Cardiac fibroblast (primary cell): ENCODE measurements around the gene CDH2.
A peak's percentile ranks its signal among the peaks of the same experiment; 100 is the strongest.

Experiments used
- DNase-seq, 2 donors: peaks; one replicate each; pipeline versions ENCODE4 v3.0.0 to v3.0.0-alpha.2; 2010; ENCODE audit warnings: low read depth in 2 of 2
- H3K4me3 ChIP-seq, 2 donors: replicated peaks in 1 of 2; 1 replicate in 1 of 2; 2 replicates in 1 of 2; pipeline ENCODE4 v1.5.1; 2011; ENCODE audit warnings: low read depth in 2 of 2, low read length in 2 of 2, mild to moderate bottlenecking in 2 of 2, moderate library complexity in 1 of 2
- TF ChIP-seq, protein P1 (sequence below): IDR thresholded peaks from one replicate; pipeline ENCODE4 v1.5.1; 2011; ENCODE audit warnings: low read depth, mild to moderate bottlenecking, low read length, inconsistent platforms

CDH2 gene

DNA sequence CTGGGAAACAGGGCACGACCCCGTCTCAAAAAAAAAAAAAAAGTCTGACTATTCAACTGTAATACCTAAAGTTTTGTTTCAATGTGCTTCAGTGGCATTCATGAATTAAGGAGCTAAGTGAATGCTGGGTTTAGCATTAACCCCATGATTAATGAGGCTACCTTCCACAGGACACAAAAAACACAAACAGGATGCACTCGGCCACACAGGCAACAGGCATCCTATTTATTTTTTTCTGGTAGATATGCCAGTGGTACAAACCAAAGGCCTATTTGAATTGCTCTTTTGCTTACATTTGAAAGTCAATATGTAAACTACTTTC lies 48.3 kb downstream of the CDH2 start:
- TF ChIP-seq, protein P1, sequence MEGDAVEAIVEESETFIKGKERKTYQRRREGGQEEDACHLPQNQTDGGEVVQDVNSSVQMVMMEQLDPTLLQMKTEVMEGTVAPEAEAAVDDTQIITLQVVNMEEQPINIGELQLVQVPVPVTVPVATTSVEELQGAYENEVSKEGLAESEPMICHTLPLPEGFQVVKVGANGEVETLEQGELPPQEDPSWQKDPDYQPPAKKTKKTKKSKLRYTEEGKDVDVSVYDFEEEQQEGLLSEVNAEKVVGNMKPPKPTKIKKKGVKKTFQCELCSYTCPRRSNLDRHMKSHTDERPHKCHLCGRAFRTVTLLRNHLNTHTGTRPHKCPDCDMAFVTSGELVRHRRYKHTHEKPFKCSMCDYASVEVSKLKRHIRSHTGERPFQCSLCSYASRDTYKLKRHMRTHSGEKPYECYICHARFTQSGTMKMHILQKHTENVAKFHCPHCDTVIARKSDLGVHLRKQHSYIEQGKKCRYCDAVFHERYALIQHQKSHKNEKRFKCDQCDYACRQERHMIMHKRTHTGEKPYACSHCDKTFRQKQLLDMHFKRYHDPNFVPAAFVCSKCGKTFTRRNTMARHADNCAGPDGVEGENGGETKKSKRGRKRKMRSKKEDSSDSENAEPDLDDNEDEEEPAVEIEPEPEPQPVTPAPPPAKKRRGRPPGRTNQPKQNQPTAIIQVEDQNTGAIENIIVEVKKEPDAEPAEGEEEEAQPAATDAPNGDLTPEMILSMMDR = no peak
- H3K4me3 ChIP-seq = no peak overlapping the region
- no peak for DNase-seq

DNA sequence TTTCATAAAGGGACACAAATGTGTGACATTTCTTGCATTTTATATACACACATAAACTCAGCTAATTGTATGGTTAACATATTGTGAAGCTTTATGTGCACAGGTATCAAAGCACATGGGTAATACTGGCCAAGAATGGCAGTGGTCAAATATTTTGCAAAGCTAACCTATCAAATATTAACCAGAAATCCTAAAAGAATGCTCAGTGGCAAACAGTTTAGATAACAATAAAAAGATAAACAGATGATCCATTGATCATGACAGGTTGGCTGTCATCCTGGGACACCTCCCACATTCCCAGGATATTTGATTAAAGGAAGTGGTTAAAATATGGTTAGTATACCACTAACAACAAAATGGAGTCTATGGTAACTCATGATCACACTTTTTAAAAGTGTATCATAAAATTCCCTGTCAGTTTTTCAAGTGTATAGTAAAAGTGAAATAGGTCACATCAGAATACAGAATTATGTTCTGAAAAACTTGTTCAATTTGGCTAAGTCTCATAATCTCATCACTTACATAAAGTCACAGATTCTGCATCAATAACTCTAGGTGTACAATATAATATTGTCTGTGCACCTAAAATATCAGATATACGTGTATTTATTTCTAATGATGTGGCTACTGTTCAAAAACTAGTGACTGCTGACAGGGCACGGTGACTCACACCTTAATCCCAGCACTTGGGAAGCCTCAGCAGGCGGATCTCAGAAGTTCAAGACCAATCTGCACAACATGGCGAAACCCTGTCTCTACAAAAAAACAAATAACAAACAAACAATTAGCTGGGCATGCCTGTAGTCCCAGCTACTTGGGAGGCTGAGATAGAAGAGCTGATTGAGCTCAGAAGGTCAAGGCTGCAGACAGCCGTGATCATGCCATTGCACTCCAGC lies 48.9 kb downstream of the CDH2 start:
- peak in 1 of 2 donors; percentile 61 for DNase-seq
- TF ChIP-seq, protein P1 = no peak
- H3K4me3 ChIP-seq = no peak overlapping the region

DNA sequence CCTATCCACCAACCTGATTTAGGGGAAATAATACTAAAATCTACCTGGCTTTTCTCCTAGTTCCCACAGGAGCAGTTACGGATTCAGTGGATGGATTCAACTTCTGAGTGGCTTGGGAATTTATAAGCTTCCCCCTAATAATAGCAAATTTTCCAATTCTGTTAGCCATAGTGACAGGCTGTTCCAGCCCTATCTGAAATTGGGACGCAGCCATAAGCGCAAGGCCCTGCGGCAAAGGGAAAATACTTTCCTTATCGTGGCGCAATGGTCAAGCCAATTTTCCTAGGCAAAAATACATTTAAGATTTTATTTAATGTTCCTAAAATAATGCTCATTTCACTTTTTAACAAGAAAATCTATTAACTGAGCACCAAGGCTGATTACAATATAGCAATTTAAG lies 49.7 kb downstream of the CDH2 start:
- no peak overlapping the region for H3K4me3 ChIP-seq
- DNase-seq = peak in 1 of 2 donors; percentile 47
- TF ChIP-seq, protein P1 = no peak

DNA sequence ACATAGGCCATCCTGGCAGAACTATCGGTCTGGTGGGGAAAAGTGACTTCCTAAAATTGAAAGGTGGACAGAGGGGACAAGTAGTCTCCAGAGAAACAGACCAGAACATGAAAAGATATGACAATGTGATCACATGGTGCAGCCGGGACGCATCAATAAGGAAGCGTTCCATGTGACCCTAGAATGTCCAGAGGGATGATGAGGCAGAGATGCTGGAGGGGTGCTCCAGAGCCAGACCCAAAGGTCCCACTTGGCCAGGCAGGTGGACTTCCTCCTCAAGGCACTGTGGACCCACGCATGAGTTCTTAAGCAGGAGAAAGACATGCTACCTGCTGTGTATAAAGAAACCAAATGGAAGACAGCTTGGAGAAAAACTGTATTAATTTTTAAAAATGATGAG lies 50.2 kb downstream of the CDH2 start:
- TF ChIP-seq, protein P1 = no peak
- no peak for DNase-seq
- H3K4me3 ChIP-seq = no peak overlapping the region

DNA sequence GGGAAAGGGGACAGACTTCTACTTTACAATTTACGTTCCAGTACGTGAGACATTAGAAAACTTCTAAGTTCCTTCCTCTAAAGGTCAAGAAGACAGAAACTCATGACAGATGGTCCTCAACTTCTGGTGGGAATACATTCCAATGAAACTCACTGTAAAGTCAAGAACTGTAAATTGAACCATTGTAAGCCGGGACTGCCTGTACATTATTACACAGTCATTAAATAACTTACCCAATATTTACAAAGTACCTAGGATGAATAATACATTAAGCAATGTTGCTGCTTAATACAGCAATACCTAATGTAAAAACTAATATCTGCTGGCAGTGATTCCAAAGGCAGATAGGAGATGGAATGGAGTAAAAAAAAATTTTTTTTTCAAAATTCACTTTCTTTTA lies 51.9 kb downstream of the CDH2 start:
- DNase-seq = peak; percentile 24 to 39
- H3K4me3 ChIP-seq = no peak overlapping the region
- TF ChIP-seq, protein P1 = no peak

DNA sequence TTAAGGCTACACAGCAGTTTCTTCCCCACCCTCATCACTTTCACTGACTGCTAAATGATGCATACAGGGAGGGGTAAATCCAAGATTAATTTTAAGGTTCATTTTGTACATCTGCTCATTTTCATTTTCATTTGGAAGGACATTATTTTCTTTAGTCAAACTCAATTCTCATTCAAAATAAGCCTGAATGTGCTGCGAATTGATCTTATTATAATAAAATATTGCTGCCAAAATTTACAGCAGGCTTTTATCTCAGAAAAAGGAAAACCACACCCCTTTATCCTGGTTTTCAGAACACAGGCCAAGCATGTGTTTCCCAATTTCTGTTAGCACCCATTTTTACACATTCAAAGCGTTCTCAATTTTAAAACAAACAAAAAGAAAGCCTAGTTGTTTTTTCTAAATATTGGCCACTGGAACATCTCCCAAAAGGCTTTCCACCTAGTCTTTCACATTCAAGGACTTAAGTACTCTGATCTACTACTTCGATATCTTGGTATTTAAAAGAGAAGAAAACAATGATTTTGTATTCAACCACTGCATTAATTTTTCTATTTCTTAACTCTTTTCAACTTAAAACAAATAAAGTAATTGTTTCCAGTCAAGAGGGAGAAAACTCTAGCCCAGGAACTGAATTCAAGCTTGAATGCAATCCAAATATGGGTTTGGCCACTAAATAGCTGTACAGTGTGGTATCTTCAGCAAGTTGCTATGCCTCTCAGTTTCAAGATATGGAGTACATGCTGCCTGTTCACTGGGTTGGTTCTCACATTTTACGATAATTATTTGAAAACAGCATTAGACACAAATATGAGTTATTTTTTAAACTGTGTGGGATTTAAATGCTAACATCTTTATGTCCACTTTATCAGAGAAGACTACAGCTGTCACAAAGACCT lies 52.5 kb downstream of the CDH2 start:
- TF ChIP-seq, protein P1 = no peak
- no peak overlapping the region for H3K4me3 ChIP-seq
- peak; percentile 38 to 61 for DNase-seq
